Left cardiac atrium (tissue), 2 donors: ENCODE measurements around the gene BCL2L13. TPM values are rescaled to one million over a fixed set of nuclear protein-coding genes. Genes with fewer than 3 reads are reported as not detected.

Source experiments
- microRNA-seq, 2 donors: library from miRNA; unstranded; fragments of <30 nt; microRNA quantifications; one replicate each; pipeline ENCODE4 v1.2.0, GENCODE V29; 2020
- total RNA-seq, 2 donors: library from RNA; stranded (reverse); fragmentation: NEBNext Ultra II Directional; extraction: Animal tissue kit (Norgen Biotek cat#: 25700); gene quantifications; one replicate each; pipeline ENCODE4 v1.2.1, GENCODE V29; 2021
- donor health status: DM: no; HTN: yes; CAD: no; lungs with severe emphysema.
- donor health status: DM: yes; HTN: yes; CAD: no.

BCL2L13 gene
- total RNA-seq, 2 donors from 2014 or later = 51.2 to 59.7 TPM

Small RNA genes lying within 50 kb of the gene (microRNA-seq; reads per million reads assigned to microRNA genes)
- 0 reads per million in 2 donors for gene MIR3198-1

Other genes starting within 250 kb of the BCL2L13 start
- gene SLC25A18, start 75.3 kb upstream of the BCL2L13 start, total RNA-seq = 1 to 10 TPM; 1.6 to 3.6 TPM
- gene ATP6V1E1, start 10.0 kb upstream of the BCL2L13 start, total RNA-seq = 100 to 1,000 TPM; 142 to 191 TPM
- gene BID, start 135.7 kb downstream of the BCL2L13 start, total RNA-seq = 10 to 100 TPM; 14.1 to 15.4 TPM